ENCODE measurements around the gene UBE2L5. TPM values are rescaled to one million over a fixed set of nuclear protein-coding genes. Genes with fewer than 3 reads are reported as not detected.

The UBE2L5 gene
- total RNA-seq, 1 experiment from 2014 or later, result 0.13 TPM

DNA sequence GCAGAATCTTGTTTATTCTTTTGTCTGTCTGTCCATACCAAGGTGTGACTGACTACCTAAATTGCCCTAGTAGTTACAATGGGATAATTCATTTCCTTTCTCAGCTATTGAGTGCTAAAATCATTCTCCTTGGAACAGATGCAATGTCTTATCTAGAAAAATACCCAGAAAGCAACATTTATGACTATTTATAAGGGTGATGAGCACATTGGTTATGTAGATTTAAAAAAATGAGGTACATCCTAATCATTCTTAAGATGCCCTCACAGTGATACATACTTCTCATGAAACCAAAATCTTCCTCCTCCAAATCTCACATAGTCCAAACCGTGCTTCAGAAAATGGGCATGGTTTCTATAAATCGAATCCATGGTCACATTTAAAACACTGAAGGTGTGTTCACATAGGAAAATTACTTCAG, 11.6 kb upstream of the UBE2L5 start (continued):
- TF ChIP-seq, protein P1, sequence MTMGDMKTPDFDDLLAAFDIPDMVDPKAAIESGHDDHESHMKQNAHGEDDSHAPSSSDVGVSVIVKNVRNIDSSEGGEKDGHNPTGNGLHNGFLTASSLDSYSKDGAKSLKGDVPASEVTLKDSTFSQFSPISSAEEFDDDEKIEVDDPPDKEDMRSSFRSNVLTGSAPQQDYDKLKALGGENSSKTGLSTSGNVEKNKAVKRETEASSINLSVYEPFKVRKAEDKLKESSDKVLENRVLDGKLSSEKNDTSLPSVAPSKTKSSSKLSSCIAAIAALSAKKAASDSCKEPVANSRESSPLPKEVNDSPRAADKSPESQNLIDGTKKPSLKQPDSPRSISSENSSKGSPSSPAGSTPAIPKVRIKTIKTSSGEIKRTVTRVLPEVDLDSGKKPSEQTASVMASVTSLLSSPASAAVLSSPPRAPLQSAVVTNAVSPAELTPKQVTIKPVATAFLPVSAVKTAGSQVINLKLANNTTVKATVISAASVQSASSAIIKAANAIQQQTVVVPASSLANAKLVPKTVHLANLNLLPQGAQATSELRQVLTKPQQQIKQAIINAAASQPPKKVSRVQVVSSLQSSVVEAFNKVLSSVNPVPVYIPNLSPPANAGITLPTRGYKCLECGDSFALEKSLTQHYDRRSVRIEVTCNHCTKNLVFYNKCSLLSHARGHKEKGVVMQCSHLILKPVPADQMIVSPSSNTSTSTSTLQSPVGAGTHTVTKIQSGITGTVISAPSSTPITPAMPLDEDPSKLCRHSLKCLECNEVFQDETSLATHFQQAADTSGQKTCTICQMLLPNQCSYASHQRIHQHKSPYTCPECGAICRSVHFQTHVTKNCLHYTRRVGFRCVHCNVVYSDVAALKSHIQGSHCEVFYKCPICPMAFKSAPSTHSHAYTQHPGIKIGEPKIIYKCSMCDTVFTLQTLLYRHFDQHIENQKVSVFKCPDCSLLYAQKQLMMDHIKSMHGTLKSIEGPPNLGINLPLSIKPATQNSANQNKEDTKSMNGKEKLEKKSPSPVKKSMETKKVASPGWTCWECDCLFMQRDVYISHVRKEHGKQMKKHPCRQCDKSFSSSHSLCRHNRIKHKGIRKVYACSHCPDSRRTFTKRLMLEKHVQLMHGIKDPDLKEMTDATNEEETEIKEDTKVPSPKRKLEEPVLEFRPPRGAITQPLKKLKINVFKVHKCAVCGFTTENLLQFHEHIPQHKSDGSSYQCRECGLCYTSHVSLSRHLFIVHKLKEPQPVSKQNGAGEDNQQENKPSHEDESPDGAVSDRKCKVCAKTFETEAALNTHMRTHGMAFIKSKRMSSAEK (CRISPR knock-in tag; IDR thresholded peaks at IDR 0.05; ENCODE audit: borderline replicate concordance), result no peak
- TF ChIP-seq RELA (CRISPR knock-in tag; IDR thresholded peaks at IDR 0.05; ENCODE audit: borderline replicate concordance), result no peak

DNA sequence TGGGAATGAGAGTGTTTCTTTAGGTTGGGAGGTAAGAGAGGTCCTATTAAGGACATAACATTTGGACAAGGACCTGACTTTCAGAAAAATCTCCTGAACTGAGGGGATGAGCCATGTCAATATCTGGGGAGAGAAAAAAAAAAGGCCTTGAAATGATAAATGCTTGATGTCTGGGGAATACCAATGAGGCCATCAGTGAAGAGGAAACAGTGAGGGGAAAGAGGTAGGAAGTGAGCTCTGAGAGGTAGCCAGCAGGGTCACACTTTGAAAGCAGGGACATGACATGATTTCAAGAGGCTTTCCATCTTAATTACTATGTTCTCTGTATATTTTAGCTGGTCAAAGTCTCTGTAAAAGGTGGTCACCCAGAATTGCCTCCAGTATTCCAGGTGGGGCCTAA, 9.9 kb upstream of the UBE2L5 start:
- no peak overlapping the region for H3K4me3 Mint-ChIP-seq
- ChIA-PET CTCF (no interaction called here), POLR2A (no interaction called here)
- H3K27me3 Mint-ChIP-seq (ENCODE audit: low read depth), result peaks cover 27% of the 10 kb centered on the region
- no peaks in the 10 kb centered on the region for H3K9me3 Mint-ChIP-seq
- no peak overlapping the region for H3K27ac Mint-ChIP-seq
- ATAC-seq, result no peak
- no peaks in the 10 kb centered on the region for H3K36me3 Mint-ChIP-seq
- TF ChIP-seq TEAD4 (CRISPR knock-in tag; IDR thresholded peaks at IDR 0.05), result no peak
- TF ChIP-seq ZNF232 (CRISPR knock-in tag; IDR thresholded peaks at IDR 0.05), result no peak
- TF ChIP-seq ZNF396 (CRISPR knock-in tag; IDR thresholded peaks at IDR 0.05; ENCODE audit: borderline replicate concordance), result no peak
- no peak for TF ChIP-seq CREB1 (CRISPR knock-in tag; IDR thresholded peaks at IDR 0.05)
- TF ChIP-seq RORB (CRISPR knock-in tag; IDR thresholded peaks at IDR 0.05), result no peak
- no peak for TF ChIP-seq ZNF263 (CRISPR knock-in tag; IDR thresholded peaks at IDR 0.05; ENCODE audit: low read depth)
- TF ChIP-seq ZNF138 (CRISPR knock-in tag; conservative IDR thresholded peaks at IDR 0.05), result no peak
- TF ChIP-seq, protein P2, sequence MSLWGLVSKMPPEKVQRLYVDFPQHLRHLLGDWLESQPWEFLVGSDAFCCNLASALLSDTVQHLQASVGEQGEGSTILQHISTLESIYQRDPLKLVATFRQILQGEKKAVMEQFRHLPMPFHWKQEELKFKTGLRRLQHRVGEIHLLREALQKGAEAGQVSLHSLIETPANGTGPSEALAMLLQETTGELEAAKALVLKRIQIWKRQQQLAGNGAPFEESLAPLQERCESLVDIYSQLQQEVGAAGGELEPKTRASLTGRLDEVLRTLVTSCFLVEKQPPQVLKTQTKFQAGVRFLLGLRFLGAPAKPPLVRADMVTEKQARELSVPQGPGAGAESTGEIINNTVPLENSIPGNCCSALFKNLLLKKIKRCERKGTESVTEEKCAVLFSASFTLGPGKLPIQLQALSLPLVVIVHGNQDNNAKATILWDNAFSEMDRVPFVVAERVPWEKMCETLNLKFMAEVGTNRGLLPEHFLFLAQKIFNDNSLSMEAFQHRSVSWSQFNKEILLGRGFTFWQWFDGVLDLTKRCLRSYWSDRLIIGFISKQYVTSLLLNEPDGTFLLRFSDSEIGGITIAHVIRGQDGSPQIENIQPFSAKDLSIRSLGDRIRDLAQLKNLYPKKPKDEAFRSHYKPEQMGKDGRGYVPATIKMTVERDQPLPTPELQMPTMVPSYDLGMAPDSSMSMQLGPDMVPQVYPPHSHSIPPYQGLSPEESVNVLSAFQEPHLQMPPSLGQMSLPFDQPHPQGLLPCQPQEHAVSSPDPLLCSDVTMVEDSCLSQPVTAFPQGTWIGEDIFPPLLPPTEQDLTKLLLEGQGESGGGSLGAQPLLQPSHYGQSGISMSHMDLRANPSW (CRISPR knock-in tag; conservative IDR thresholded peaks at IDR 0.05; ENCODE audit: low read depth), result no peak
- TF ChIP-seq JUN (CRISPR knock-in tag; IDR thresholded peaks at IDR 0.05), result no peak
- H3K4me1 Mint-ChIP-seq, result peaks cover 16% of the 10 kb centered on the region
- DNase-seq (ENCODE audit: low spot score), result no peak

DNA sequence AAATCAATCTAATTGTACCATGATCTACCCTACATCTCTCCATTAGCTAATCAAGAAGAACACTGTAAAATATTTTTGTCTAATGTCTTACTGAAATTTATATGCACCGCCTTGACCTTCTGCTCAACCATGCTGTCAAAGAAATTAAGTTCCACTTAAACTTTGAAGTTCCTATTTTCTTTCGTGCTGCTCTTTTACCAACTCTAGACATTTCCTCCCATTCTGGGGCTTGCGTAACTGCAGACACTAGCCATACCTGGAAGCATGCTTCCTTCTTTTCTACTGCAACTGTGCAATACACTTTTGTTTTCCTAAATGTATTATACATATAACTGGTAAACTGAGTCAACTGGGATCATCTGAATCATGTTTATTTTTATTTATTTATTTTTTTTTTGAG, 8.5 kb upstream of the UBE2L5 start:
- H3K36me3 Mint-ChIP-seq, result no peaks in the 10 kb centered on the region
- ATAC-seq (no peak), DNase-seq (ENCODE audit: low spot score) (no peak)
- CTCF ChIA-PET, result interaction anchor here (1.0 kb wide), 1 partner anchor 281 kb away, joined by 3 read pairs; no protein-coding TSS in a partner anchor
- no peak overlapping the region for H3K4me3 Mint-ChIP-seq
- POLR2A ChIA-PET, result no interaction called here
- peaks cover 14% of the 10 kb centered on the region for H3K4me1 Mint-ChIP-seq
- TF ChIP-seq, protein P3, sequence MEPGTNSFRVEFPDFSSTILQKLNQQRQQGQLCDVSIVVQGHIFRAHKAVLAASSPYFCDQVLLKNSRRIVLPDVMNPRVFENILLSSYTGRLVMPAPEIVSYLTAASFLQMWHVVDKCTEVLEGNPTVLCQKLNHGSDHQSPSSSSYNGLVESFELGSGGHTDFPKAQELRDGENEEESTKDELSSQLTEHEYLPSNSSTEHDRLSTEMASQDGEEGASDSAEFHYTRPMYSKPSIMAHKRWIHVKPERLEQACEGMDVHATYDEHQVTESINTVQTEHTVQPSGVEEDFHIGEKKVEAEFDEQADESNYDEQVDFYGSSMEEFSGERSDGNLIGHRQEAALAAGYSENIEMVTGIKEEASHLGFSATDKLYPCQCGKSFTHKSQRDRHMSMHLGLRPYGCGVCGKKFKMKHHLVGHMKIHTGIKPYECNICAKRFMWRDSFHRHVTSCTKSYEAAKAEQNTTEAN (CRISPR knock-in tag; IDR thresholded peaks at IDR 0.05), result no peak
- H3K9me3 Mint-ChIP-seq, result no peaks in the 10 kb centered on the region
- H3K27ac Mint-ChIP-seq, result no peak overlapping the region
- peaks cover 23% of the 10 kb centered on the region for H3K27me3 Mint-ChIP-seq (ENCODE audit: low read depth)

DNA sequence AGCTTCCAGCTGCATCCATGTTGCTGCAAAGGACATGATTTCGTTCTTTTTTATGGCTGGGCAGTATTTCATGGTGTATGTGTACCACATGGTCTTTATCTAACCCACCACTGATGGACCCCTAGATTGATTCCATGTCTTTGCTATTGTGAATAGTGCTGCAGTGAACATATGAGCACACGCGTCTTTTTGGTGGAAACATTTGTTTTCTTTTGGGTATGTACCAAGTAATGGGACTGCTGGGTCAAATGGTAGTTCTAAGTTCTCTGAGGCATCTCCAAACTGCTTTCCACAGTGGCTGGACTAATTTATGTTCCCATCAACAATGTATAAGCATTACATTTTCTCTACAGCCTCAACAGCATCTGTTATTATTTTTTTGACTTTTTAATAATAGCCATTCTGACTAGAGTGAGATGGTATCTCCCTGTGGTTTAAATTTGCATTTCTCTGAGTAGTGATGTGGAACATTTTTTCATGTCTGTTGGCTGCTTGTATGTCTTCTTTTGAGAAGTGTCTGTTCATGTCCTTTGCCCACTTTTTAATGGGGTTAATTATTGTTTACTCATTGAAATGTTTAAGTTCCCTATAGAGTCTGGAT, 6.8 kb upstream of the UBE2L5 start:
- Mint-ChIP-seq H3K4me3 (no peak overlapping the region), H3K27me3 (ENCODE audit: low read depth) (peaks cover 14% of the 10 kb centered on the region), H3K36me3 (no peaks in the 10 kb centered on the region), H3K4me1 (peaks cover 6% of the 10 kb centered on the region), H3K27ac (no peak overlapping the region), H3K9me3 (no peaks in the 10 kb centered on the region)
- POLR2A ChIA-PET, result no interaction called here
- CTCF ChIA-PET, result interaction anchor here (0.6 kb wide), 1 partner anchor 388 kb away, joined by 3 read pairs; no protein-coding TSS in a partner anchor
- ATAC-seq (no peak), DNase-seq (ENCODE audit: low spot score) (no peak)
- TF ChIP-seq, protein P4, sequence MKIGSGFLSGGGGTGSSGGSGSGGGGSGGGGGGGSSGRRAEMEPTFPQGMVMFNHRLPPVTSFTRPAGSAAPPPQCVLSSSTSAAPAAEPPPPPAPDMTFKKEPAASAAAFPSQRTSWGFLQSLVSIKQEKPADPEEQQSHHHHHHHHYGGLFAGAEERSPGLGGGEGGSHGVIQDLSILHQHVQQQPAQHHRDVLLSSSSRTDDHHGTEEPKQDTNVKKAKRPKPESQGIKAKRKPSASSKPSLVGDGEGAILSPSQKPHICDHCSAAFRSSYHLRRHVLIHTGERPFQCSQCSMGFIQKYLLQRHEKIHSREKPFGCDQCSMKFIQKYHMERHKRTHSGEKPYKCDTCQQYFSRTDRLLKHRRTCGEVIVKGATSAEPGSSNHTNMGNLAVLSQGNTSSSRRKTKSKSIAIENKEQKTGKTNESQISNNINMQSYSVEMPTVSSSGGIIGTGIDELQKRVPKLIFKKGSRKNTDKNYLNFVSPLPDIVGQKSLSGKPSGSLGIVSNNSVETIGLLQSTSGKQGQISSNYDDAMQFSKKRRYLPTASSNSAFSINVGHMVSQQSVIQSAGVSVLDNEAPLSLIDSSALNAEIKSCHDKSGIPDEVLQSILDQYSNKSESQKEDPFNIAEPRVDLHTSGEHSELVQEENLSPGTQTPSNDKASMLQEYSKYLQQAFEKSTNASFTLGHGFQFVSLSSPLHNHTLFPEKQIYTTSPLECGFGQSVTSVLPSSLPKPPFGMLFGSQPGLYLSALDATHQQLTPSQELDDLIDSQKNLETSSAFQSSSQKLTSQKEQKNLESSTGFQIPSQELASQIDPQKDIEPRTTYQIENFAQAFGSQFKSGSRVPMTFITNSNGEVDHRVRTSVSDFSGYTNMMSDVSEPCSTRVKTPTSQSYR (CRISPR knock-in tag; IDR thresholded peaks at IDR 0.05), result no peak
- TF ChIP-seq MXD4 (CRISPR knock-in tag; IDR thresholded peaks at IDR 0.05; ENCODE audit: borderline replicate concordance) (no peak), RORB (CRISPR knock-in tag; IDR thresholded peaks at IDR 0.05) (no peak), KAT7 (CRISPR knock-in tag; IDR thresholded peaks at IDR 0.05; ENCODE audit: borderline replicate concordance) (no peak)
- TF ChIP-seq, protein P5, sequence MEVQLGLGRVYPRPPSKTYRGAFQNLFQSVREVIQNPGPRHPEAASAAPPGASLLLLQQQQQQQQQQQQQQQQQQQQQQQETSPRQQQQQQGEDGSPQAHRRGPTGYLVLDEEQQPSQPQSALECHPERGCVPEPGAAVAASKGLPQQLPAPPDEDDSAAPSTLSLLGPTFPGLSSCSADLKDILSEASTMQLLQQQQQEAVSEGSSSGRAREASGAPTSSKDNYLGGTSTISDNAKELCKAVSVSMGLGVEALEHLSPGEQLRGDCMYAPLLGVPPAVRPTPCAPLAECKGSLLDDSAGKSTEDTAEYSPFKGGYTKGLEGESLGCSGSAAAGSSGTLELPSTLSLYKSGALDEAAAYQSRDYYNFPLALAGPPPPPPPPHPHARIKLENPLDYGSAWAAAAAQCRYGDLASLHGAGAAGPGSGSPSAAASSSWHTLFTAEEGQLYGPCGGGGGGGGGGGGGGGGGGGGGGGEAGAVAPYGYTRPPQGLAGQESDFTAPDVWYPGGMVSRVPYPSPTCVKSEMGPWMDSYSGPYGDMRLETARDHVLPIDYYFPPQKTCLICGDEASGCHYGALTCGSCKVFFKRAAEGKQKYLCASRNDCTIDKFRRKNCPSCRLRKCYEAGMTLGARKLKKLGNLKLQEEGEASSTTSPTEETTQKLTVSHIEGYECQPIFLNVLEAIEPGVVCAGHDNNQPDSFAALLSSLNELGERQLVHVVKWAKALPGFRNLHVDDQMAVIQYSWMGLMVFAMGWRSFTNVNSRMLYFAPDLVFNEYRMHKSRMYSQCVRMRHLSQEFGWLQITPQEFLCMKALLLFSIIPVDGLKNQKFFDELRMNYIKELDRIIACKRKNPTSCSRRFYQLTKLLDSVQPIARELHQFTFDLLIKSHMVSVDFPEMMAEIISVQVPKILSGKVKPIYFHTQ (CRISPR knock-in tag; IDR thresholded peaks at IDR 0.05), result no peak

Data from WTC11 (cell line).